ENCODE results near the gene BACH2. TPM values are rescaled to one million over a fixed set of nuclear protein-coding genes. Genes with fewer than 3 reads are reported as not detected.

BACH2 gene
- polyA plus RNA-seq, 1 donor (not counting 4 experiments of a cell fraction or from before 2014, with no cell fraction given): 0.50 TPM

DNA sequence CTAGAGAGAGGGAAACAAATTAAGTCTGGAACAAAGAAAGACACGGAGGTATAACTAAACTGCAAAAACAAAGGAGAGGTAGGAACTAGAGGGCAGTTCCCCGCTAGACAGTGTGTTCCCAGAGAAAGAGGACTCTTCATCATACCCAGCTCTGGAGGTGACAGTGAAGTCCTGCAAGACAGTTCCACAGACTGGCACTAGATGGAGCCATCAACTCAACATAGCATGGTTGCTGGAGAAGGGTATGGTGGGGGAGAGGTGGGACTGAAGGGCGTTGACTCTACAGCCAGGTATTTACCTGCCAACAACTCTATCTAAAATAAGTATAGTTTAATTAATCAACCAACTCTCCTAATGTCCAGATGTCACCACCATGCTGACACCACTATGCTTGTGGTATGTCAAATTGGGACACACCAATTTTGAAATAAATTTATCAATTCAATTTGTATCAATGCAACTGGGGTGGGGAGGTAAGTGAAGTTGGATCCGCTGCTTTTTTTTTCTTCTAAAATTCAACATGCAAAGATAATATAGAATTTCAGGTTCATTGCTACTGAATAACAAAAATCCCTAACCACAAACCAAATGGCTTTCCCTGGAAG lies 9.7 kb downstream of the BACH2 start:
- H3K9me3 ChIP-seq (ENCODE audit: control insufficient read depth, low read depth, low read length): no peaks in the 10 kb centered on the region
- H3K9me1 ChIP-seq (ENCODE audit: control insufficient read depth, extremely low read depth, insufficient read depth, low read length): no peaks in the 10 kb centered on the region
- dilution Hi-C loops (cut with MboI; ENCODE audit: extremely low pct_ligation_motif_present, low sequenced_read_pairs): no loop called here
- no peaks in the 10 kb centered on the region for H3K79me2 ChIP-seq (ENCODE audit: control insufficient read depth, insufficient read depth, low read length)
- TF ChIP-seq EZH2 (IDR thresholded peaks at IDR 0.05; ENCODE audit: low read length) (no peak), CTCF (optimal IDR thresholded peaks at IDR 0.05 in 1 of 3, IDR thresholded peaks at IDR 0.05 in 1 of 3, conservative IDR thresholded peaks at IDR 0.05 in 1 of 3; ENCODE audit: extremely low read depth in 1 of 3, insufficient read depth in 2 of 3, low read length in 3 of 3) (peak; percentile 83 to 90 (median 89))
- no peak overlapping the region for H3K4me3 ChIP-seq (ENCODE audit: control insufficient read depth in 2 of 3, extremely low read depth in 1 of 3, insufficient read depth in 2 of 3, low read depth in 1 of 3, low read length in 3 of 3)
- no peaks in the 10 kb centered on the region for H3K27me3 ChIP-seq (ENCODE audit: control insufficient read depth, extremely low read depth, insufficient read depth, low read length)
- no peak overlapping the region for H3K4me2 ChIP-seq (ENCODE audit: control insufficient read depth, extremely low read depth, insufficient read depth, low read depth, low read length)
- DNase-seq (ENCODE audit: low read depth, low spot score) (peak; percentile 53), FAIRE-seq (peak; percentile 46)
- H4K20me1 ChIP-seq (ENCODE audit: control insufficient read depth, extremely low read depth, insufficient read depth, low read length): no peaks in the 10 kb centered on the region
- H3K9ac ChIP-seq (ENCODE audit: control insufficient read depth, extremely low read depth, insufficient read depth, low read length): no peak overlapping the region
- H3K36me3 ChIP-seq (ENCODE audit: control insufficient read depth in 2 of 2, extremely low read depth in 1 of 2, insufficient read depth in 2 of 2, low read length in 2 of 2): no peaks in the 10 kb centered on the region
- H2AFZ ChIP-seq (ENCODE audit: control insufficient read depth, low read length): no peak overlapping the region
- no peak overlapping the region for H3K27ac ChIP-seq (ENCODE audit: control insufficient read depth, insufficient read depth, low read length)
- peaks cover 19% of the 10 kb centered on the region for H3K4me1 ChIP-seq (ENCODE audit: control insufficient read depth, extremely low read depth, insufficient read depth, low read length)

DNA sequence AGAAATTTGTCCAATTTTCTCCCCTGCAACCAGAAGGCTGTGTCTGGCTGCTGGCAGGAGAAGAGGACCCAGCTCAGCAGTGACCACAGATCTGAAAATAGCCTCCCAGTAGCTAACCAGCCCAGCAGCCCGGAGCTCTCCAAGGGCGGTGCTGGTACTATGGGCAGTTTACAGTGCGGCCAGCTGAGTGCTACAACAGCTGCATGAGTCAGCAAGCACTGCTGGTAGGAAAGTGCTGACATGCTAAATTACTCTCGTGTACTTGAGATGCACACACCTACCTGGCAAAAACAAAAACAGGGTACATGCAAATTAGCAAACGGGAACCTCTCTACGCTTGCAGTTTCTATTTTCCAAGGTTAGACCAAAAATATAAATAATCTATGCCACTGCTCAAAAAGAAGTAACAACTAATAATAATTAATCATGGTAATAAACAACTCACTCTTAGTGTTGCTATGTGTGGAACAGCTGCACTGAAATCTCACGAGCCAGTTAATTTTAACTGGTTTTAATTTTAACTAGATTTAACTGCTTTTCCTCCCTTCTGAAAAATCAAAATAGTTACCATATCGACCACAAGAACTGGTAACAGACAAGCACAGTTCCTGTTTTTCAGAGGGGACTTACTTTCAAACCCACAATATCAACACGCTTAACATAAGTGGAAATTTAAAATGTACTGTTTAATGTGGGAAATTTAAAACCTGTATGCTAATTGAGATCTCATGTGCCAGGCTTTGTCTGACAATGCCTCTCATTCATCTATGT lies 10.8 kb downstream of the BACH2 start:
- Histone ChIP-seq H3K27ac (ENCODE audit: control insufficient read depth, insufficient read depth, low read length) (peak overlapping the region; percentile 53), H3K4me2 (ENCODE audit: control insufficient read depth, extremely low read depth, insufficient read depth, low read depth, low read length) (peak overlapping the region; percentile 77), H3K4me1 (ENCODE audit: control insufficient read depth, extremely low read depth, insufficient read depth, low read length) (peaks cover 19% of the 10 kb centered on the region), H3K9me3 (ENCODE audit: control insufficient read depth, low read depth, low read length) (no peaks in the 10 kb centered on the region), H2AFZ (ENCODE audit: control insufficient read depth, low read length) (no peak overlapping the region), H3K9ac (ENCODE audit: control insufficient read depth, extremely low read depth, insufficient read depth, low read length) (peak overlapping the region; percentile 53), H3K27me3 (ENCODE audit: control insufficient read depth, extremely low read depth, insufficient read depth, low read length) (no peaks in the 10 kb centered on the region), H3K4me3 (ENCODE audit: control insufficient read depth in 2 of 3, extremely low read depth in 1 of 3, insufficient read depth in 2 of 3, low read depth in 1 of 3, low read length in 3 of 3) (no peak overlapping the region), H3K36me3 (ENCODE audit: control insufficient read depth in 2 of 2, extremely low read depth in 1 of 2, insufficient read depth in 2 of 2, low read length in 2 of 2) (no peaks in the 10 kb centered on the region), H3K79me2 (ENCODE audit: control insufficient read depth, insufficient read depth, low read length) (no peaks in the 10 kb centered on the region), H4K20me1 (ENCODE audit: control insufficient read depth, extremely low read depth, insufficient read depth, low read length) (no peaks in the 10 kb centered on the region), H3K9me1 (ENCODE audit: control insufficient read depth, extremely low read depth, insufficient read depth, low read length) (no peaks in the 10 kb centered on the region)
- dilution Hi-C loops (cut with MboI; ENCODE audit: extremely low pct_ligation_motif_present, low sequenced_read_pairs): no loop called here
- FAIRE-seq: peak; percentile 86
- TF ChIP-seq CTCF (optimal IDR thresholded peaks at IDR 0.05 in 1 of 3, IDR thresholded peaks at IDR 0.05 in 1 of 3, conservative IDR thresholded peaks at IDR 0.05 in 1 of 3; ENCODE audit: extremely low read depth in 1 of 3, insufficient read depth in 2 of 3, low read length in 3 of 3) (no peak), EZH2 (IDR thresholded peaks at IDR 0.05; ENCODE audit: low read length) (no peak)
- no peak for DNase-seq (ENCODE audit: low read depth, low spot score)

Measured in keratinocyte (primary cell).